Loucy (cell line): ENCODE data around the gene FICD.
"Not testable (repeated sequence)": the region's sequence is repeated elsewhere in the genome, so short reads cannot be mapped to it uniquely, and the experiment has no call there.

Source experiments
- H2AFZ ChIP-seq: fragments of 200-600 bp; sonication (generic); 2 replicates; pipeline ENCODE4 v1.6.0; 2016; ENCODE audit warnings: antibody characterized with exemption, mild to moderate bottlenecking, low read length, moderate library complexity
- H3F3A ChIP-seq: fragments of 200-600 bp; 2 replicates; pipeline ENCODE4 v1.6.0; 2016; ENCODE audit warnings: antibody characterized with exemption, low read depth, mild to moderate bottlenecking
- H3K27me3 ChIP-seq: fragments of 200-600 bp; sonication (generic); 2 replicates; pipeline ENCODE4 v1.6.1; 2014; ENCODE audit warnings: low read length, mild to moderate bottlenecking; ENCODE audit not compliant: insufficient read depth, poor library complexity, severe bottlenecking
- H3K36me3 ChIP-seq: fragments of 200-600 bp; sonication (generic); 2 replicates; pipeline ENCODE4 v1.6.1; 2016; ENCODE audit warnings: low read length; ENCODE audit not compliant: insufficient read depth
- H3K4me1 ChIP-seq: fragments of 200-600 bp; sonication (generic); 2 replicates; pipeline ENCODE4 v1.5.1; 2014; ENCODE audit warnings: low read length, mild to moderate bottlenecking; ENCODE audit not compliant: insufficient read depth, poor library complexity, severe bottlenecking
- H3K4me2 ChIP-seq: fragments of 200-600 bp; sonication (generic); 2 replicates; pipeline ENCODE4 v1.6.0; 2014; ENCODE audit warnings: antibody characterized with exemption, low read length, low read depth, mild to moderate bottlenecking; ENCODE audit not compliant: poor library complexity, severe bottlenecking
- H3K4me3 ChIP-seq: fragments of 200-600 bp; sonication (generic); 2 replicates; pipeline ENCODE4 v1.5.1; 2014; ENCODE audit warnings: low read length, mild to moderate bottlenecking, mixed read lengths; ENCODE audit not compliant: poor library complexity, severe bottlenecking
- H3K79me2 ChIP-seq: fragments of 200-600 bp; sonication (generic); 2 replicates; pipeline ENCODE4 v1.6.1; 2014; ENCODE audit warnings: low read length; ENCODE audit not compliant: insufficient read depth
- H3K9ac ChIP-seq: fragments of 200-600 bp; sonication (generic); 2 replicates; pipeline ENCODE4 v1.6.0; 2014; ENCODE audit warnings: mild to moderate bottlenecking, low read depth, low read length, moderate library complexity; ENCODE audit not compliant: poor library complexity, severe bottlenecking
- H3K9me2 ChIP-seq: fragments of 200-600 bp; sonication (generic); replicated peaks from 2 replicates; pipeline ENCODE4 v1.6.1; 2016; ENCODE audit warnings: low read depth, low read length, mixed read lengths
- H3K9me3 ChIP-seq: fragments of 200-600 bp; sonication (generic); 2 replicates; pipeline ENCODE4 v1.6.1; 2014; ENCODE audit warnings: mild to moderate bottlenecking, antibody characterized with exemption, low read length, low read depth; ENCODE audit not compliant: insufficient read depth
- H4K20me1 ChIP-seq: fragments of 200-600 bp; sonication (generic); 2 replicates; pipeline ENCODE4 v1.6.0; 2014; ENCODE audit warnings: antibody characterized with exemption, low read length, mild to moderate bottlenecking; ENCODE audit not compliant: insufficient read depth, poor library complexity, severe bottlenecking
- EZH2phosphoT487 ChIP-seq: fragments of 200-600 bp; IDR thresholded peaks from 2 replicates; pipeline ENCODE4 v1.6.1; 2018; ENCODE audit warnings: antibody characterized with exemption, mild to moderate bottlenecking, moderate library complexity, borderline replicate concordance
- TF ChIP-seq, protein P1 (sequence below): fragments of 200-600 bp; sonication (generic); conservative IDR thresholded peaks from 2 replicates; pipeline ENCODE4 v1.5.1; 2014; ENCODE audit warnings: mild to moderate bottlenecking, antibody characterized with exemption, low read length

The FICD gene

DNA sequence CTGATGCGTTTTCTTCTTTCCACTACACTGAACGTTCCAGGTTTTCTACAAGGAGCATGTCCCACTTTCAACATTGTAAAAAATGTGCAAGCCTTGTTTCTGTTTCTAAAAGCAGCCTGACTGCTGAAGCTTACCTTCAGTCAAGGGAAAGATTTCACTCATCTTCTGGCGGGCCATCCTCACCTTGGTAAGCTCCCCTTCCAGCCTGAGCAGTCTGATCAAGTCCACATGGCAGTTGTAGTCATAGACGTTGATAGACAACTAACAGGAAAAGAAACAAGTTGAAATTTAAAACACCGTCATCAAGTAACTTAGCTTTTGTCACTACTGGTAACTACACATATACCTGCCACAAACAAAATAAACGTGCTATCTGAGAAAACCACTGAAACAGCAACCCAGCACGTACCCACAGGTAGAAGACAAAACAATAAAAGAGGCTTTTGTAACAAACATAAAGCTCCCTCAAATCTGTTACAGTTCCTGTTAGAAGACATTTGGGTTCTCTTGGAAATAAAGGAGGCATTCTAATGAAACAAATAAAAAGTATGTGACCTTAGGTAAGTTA, 34.0 kb downstream of the FICD start:
- Histone ChIP-seq H3K4me1 (peaks cover 28% of the 10 kb centered on the region), H3K9ac (no peak overlapping the region), H3K4me2 (no peak overlapping the region)

DNA sequence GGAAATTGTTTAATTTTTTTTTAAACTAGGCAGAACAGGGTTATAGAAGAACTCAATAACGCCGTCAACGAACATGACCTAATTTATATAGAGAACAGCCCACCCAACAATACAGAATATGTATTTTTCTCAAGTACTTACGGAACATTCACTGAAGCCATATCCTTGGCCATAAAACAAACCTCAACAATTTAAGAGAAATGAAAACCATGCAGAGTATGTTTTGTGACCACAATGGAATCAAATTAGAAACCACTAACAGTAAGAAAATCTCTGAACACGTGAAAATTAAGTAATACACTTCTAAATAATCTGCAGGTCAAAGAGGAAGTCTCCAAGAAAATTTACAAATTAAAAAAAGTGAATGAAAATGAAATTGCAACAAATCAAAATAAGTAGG, 36.5 kb downstream of the FICD start:
- TF ChIP-seq, protein P1, sequence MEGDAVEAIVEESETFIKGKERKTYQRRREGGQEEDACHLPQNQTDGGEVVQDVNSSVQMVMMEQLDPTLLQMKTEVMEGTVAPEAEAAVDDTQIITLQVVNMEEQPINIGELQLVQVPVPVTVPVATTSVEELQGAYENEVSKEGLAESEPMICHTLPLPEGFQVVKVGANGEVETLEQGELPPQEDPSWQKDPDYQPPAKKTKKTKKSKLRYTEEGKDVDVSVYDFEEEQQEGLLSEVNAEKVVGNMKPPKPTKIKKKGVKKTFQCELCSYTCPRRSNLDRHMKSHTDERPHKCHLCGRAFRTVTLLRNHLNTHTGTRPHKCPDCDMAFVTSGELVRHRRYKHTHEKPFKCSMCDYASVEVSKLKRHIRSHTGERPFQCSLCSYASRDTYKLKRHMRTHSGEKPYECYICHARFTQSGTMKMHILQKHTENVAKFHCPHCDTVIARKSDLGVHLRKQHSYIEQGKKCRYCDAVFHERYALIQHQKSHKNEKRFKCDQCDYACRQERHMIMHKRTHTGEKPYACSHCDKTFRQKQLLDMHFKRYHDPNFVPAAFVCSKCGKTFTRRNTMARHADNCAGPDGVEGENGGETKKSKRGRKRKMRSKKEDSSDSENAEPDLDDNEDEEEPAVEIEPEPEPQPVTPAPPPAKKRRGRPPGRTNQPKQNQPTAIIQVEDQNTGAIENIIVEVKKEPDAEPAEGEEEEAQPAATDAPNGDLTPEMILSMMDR: no peak
- Histone ChIP-seq H3K27me3 (no peaks in the 10 kb centered on the region), H3K4me2 (peak overlapping the region; percentile 49), H3K4me1 (peaks cover 44% of the 10 kb centered on the region), H3K36me3 (peaks cover 28% of the 10 kb centered on the region), H2AFZ (no peak overlapping the region), H3F3A (no peaks in the 10 kb centered on the region), H4K20me1 (peaks cover 81% of the 10 kb centered on the region), H3K4me3 (peak overlapping the region; percentile 17), H3K9ac (no peak overlapping the region), H3K79me2 (peaks cover 83% of the 10 kb centered on the region), H3K9me2 (no peaks in the 10 kb centered on the region), H3K9me3 (no peaks in the 10 kb centered on the region)

More for the DNA sequence above, 34.0 kb downstream of the FICD start:
- no peak for TF ChIP-seq EZH2phosphoT487
- TF ChIP-seq, protein P1: no peak
- Histone ChIP-seq H3K79me2 (peaks cover 60% of the 10 kb centered on the region), H3K9me3 (no peaks in the 10 kb centered on the region), H3K4me3 (no peak overlapping the region), H3K36me3 (peaks cover 51% of the 10 kb centered on the region), H4K20me1 (peaks cover 58% of the 10 kb centered on the region), H3K9me2 (no peaks in the 10 kb centered on the region), H2AFZ (no peak overlapping the region), H3K27me3 (no peaks in the 10 kb centered on the region), H3F3A (no peaks in the 10 kb centered on the region)

DNA sequence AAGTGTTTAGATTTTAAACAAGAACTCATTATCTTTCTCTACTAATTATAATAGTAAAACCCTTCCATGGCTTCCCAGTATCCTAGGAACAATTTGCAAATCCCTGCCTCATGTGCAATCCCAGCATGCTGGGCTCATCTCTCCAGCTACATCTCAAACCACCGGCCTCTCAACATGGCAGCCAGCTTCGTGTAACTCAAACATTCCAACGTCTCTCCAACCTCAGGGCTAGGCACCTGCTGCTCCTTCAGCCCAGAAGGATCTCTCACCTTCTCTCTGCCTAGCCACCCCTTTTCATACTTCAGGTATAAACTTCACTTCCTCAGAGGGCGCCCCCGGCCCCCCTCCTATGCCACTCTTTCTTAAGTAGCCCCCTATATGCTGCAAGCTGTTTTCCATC, 38.7 kb downstream of the FICD start:
- no peaks in the 10 kb centered on the region for H3K9me3 ChIP-seq
- no peaks in the 10 kb centered on the region for H3K27me3 ChIP-seq
- H3K9ac ChIP-seq: no peak overlapping the region
- no peaks in the 10 kb centered on the region for H3F3A ChIP-seq
- H3K79me2 ChIP-seq: peaks cover 98% of the 10 kb centered on the region
- no peaks in the 10 kb centered on the region for H3K9me2 ChIP-seq
- peaks cover 54% of the 10 kb centered on the region for H3K4me1 ChIP-seq
- no peak for TF ChIP-seq EZH2phosphoT487
- TF ChIP-seq, protein P1: no peak
- peaks cover 92% of the 10 kb centered on the region for H4K20me1 ChIP-seq
- no peak overlapping the region for H2AFZ ChIP-seq
- H3K4me2 ChIP-seq: peak overlapping the region; percentile 49
- H3K36me3 ChIP-seq: peaks cover 5% of the 10 kb centered on the region; the same call in 1 of the 2 replicates
- H3K4me3 ChIP-seq: peak overlapping the region; percentile 33

DNA sequence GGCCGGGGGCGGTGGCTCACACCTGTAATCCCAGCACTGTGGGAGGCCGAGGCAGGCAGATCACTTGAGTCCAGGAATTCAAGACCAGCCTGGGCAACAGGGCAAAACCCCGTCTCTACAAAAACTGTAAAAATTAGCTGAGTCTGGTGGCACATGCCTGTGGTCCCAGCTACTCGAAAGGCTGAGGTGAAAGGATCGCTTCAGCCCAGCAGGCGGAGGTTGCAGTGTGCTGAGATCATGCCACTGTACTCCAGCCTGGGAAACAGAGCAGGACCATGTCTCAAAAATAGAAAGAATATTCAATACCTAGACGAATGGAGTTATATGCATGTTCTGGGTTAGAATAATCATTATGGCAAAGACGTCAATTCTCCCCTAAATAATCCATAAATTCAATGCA, 40.3 kb downstream of the FICD start:
- peak overlapping the region; percentile 37 for H3K4me3 ChIP-seq
- not testable (repeated sequence) for H3K27me3 ChIP-seq, H3K9me2 ChIP-seq, H2AFZ ChIP-seq, H3K9ac ChIP-seq, H3K36me3 ChIP-seq, H3K9me3 ChIP-seq, H3F3A ChIP-seq
- H3K79me2 ChIP-seq: peaks cover 98% of the 10 kb centered on the region
- H3K4me1 ChIP-seq: peaks cover 64% of the 10 kb centered on the region
- H4K20me1 ChIP-seq: peaks cover 95% of the 10 kb centered on the region
- peak overlapping the region; percentile 100 for H3K4me2 ChIP-seq
